NCI-H1694 (cell line): ENCODE results near the gene IFNL3.
"Not testable (repeated sequence)": the region's sequence is repeated elsewhere in the genome, so short reads cannot be mapped to it uniquely, and the experiment has no call there.

ENCODE experiments used
- DNase-seq: peaks from one replicate; lab custom pipeline; 2025; lab: John Stamatoyannopoulos, UW

The IFNL3 gene

DNA sequence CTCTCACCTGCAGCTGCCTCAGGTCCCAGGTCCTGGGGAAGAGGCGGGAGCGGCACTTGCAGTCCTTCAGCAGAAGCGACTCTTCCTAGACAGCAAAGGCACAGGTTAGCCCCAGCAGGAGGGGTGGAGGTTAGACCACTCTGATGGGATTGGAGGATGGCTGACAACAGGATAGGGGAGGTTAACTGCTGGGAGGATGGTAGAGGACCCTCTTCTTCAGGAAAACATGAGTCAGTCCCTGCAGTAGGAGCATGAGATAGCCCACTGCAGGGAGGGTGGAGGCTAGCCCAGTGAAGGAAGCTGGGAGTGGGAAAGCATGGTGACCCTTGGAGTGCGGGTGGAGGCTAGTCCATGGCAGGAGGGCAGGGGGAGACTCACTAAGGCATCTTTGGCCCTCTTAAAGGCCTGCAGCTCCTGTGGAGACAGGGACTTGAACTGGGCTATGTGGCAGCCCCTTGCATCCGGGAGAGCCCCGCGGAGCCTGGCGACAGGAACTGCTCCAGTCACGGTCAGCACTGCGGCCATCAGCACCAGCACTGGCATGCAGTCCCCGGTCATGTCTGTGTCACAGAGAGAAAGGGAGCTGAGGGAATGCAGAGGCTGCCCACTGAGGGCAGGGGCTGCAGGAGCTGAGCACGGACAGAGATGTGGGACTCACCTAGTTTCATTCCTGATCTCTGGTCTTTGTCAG, at the start of gene IFNL3:
IFNL3 (minus strand) TSS at position 597 of the 691 bp plus-strand sequence; CDS start at position 558, 39 bp downstream.
- not testable (repeated sequence) for DNase-seq

DNA sequence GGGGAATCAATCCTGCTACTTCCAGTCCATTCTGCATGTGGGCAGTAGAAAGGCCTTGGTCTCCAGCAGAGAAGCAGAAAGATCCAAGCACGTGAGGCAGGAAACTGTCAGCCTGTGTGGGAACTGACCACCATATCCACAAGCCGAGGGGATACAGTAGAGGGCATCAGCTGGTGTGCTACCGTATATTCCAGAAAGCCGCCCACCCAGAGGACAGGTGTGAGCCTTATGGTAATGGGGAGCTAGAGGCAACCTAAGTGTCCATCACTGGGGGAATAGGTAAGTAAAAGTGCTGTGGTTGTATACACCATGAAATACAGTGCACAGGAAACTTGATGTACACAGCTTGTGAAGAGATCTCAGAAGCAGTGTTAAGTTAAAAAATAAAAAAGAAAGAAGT, 48.6 kb upstream of the IFNL3 start:
- DNase-seq = no peak

DNA sequence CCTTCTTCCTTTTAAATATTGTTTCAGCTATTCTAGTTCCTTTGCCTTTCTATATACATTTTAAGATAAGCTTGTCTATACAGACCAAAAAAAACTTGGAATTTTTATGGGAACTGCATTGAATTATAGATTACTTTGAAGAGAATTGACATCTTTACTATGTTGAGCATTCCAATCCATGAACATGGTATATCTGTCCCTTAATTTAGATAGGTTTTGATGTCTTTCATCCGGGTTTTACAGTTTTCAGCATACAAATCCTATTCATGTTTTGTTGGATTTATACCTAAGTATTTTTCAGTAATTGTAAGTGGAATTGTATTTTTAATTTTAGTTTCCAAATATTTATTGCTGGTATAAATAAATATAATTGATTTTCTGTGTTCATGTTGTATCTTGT, 39.2 kb upstream of the IFNL3 start:
- no peak for DNase-seq

DNA sequence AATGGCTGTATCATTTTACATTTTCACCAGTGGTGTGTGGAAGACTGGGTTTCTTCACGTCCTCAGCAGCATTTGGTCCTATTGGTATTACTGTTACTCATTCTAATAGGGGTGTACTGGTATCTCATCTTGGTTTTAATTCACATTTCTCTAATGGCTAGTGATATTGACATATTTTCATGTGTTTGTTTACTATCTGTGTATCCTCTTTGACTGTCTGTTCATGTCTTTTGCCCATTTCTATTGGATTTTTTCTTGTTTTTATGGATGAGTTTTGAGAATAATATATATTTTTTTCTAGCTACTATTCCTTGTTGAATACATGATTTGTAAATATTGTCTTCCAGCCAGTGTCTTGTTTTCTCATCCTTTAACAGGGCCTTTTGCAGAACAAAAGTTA, 37.2 kb upstream of the IFNL3 start:
- DNase-seq = no peak

DNA sequence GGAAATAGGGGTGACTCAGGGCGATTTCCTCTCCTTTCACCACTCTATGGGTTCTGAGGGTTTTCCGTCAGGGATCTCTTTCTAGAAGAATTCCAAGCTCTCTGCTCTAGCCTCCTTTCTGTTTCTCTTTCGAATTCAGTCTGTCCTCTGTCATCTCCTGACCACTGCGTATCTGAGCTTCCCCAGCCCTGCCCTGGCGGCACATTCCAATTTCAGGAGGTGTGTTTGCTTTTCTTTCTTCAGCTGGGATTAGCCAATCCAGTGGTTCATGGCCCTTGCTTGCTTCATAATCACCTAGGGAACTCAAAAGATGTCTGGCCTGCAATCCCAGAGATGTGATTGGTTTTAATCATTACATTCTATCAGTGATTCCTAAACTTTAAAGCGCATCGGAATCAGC, 32.8 kb upstream of the IFNL3 start:
- DNase-seq = no peak

DNA sequence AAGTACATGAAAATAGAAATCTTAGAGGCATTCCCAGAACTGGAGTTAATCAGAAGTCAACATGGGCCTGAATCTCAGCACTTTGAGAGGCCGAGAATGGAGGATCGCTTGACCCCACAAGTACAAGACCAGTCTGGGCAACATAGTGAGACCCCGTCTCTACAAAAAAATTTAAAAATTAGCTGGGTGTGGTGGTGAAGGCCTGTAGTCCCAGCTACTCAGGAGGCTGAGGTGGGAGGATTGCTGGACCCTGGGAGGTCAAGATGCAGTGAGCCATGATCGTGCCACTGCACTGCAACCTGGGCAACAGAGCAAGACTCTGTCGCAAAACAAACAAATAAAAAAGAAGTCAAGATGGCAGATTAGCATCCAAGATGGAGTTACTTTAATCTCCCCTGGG, 31.9 kb upstream of the IFNL3 start:
- DNase-seq = no peak

DNA sequence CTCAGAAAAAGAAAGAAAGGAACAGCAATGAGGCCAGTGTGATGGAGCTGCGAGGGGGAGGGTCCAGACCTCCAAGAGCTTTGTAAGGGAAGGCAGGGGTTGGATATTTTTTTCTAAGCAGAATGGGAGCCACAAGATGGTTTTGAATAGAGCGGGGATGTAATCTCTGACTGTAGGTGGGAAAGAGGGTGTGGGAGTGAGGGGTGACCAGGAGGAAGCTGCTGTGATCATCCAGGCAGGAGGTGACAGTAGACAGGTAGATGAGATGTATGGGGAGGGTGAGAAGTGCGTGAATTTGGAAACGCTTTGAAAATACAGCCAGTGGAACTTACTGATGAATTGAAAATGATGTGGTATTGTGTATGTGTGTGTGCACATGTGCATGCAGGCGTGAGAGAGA, 30.8 kb upstream of the IFNL3 start:
- no peak for DNase-seq

DNA sequence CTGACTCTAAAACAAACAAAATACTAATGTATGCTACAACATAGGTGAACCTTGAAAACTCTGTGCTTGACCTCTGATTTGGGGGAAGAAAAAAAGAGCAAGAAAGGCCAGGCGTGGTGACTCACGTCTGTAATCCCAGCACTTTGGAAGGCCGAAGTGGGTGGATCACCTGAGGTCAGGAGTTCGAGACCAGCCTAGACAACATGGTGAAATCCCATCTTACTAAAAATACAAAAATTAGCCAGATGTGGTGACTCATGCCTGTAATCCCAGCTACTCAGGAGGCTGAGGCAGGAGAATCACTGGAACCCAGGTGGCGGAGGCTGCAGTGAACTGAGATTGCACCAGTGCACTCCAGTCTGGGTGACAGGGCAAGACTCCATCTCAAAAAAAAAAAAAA, 29.1 kb upstream of the IFNL3 start:
- DNase-seq = not testable (repeated sequence)

DNA sequence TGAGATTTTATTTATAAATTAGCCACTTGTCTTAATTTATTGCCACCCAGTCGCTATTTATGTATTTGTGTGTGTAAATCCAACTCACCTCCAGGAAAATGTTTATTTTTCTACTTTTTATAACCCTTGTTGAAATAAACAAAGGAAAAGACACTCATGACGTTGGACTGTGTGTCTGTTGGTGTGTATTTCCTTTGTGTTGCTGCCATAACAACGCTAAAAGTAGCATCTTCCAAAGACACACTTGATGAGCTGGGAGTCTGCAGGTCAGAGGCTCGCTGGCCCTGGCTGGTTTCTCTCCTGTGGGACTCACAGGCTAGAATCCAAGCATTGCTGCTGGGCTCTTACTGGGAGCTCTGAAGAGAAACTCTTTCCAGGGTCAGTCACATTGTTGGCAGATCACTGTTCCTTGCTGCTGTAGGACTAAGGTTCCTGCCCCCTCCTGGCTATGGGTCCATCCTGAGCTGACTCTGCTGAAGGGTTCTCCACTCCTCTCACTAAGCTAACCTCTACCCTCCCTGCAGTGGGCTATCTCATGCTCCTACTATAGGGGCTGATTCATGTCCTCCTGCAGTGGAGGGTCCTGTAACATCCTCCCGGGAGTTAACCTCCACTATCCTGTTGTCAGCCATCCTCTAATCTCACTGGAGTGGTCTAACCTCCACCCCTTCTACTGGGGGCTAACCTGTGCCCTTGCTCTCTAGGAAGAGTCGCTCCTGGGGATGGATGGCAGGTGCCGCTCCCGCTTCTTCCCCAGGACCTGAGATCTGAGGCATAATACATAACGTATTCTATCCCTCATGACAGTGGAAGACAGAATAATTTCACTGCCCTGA, 25.4 kb upstream of the IFNL3 start:
- DNase-seq = no peak

DNA sequence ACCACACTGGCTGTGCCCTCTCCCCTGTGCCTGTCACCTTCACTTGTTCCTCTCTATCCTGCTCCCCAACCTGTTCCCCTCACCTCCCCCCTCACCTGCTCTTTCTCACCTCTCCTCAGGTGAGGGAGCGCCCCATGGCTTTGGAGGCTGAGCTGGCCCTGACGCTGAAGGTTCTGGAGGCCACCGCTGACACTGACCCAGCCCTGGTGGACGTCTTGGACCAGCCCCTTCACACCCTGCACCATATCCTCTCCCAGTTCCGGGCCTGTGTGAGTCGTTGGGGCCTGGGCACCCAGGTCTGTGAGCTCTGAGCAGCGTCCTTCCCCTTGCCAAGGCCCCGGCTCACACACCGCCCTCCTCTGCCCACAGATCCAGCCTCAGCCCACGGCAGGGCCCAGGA, 24.6 kb upstream of the IFNL3 start:
- not testable (repeated sequence) for DNase-seq

DNA sequence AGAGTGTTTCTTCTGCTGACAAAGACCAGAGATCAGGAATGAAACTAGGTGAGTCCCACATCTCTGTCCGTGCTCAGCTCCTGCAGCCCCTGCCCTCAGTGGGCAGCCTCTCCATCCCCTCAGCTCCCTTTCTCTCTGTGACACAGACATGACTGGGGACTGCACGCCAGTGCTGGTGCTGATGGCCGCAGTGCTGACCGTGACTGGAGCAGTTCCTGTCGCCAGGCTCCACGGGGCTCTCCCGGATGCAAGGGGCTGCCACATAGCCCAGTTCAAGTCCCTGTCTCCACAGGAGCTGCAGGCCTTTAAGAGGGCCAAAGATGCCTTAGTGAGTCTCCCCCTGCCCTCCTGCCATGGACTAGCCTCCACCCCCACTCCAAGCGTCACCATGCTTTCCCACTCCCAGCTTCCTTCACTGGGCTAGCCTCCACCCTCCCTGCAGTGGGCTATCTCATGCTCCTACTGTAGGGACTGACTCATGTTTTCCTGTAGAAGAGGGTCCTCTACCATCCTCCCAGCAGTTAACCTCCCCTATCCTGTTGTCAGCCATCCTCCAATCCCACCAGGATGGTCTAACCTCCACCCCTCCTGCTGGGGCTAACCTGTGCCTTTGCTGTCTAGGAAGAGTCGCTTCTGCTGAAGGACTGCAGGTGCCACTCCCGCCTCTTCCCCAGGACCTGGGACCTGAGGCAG, 23.9 kb upstream of the IFNL3 start:
- not testable (repeated sequence) for DNase-seq

DNA sequence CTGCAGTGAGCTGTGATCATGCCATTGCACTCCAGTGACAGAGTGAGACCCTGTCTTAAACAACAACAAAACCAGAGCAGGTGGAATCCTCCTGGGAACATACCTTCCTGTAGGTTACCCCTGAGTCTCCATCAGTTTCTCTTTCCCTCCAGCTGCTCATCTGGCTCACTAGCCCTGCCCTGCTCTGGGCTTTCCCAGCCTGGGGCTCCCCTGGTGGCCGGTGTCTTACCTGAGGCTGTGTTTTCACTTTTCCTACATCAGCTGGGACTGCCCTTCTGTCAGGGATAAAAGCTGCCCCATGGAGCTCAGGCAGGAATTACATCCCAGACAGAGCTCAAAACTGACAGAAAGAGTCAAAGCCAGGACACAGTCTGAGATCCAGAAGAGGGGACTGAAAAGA, 23.3 kb upstream of the IFNL3 start, which contains the start of gene IFNL2:
IFNL2 (plus strand) TSS at position 312 of the 400 bp plus-strand sequence. CDS start 173 bp downstream, outside the sequence.
- DNase-seq = not testable (repeated sequence)

DNA sequence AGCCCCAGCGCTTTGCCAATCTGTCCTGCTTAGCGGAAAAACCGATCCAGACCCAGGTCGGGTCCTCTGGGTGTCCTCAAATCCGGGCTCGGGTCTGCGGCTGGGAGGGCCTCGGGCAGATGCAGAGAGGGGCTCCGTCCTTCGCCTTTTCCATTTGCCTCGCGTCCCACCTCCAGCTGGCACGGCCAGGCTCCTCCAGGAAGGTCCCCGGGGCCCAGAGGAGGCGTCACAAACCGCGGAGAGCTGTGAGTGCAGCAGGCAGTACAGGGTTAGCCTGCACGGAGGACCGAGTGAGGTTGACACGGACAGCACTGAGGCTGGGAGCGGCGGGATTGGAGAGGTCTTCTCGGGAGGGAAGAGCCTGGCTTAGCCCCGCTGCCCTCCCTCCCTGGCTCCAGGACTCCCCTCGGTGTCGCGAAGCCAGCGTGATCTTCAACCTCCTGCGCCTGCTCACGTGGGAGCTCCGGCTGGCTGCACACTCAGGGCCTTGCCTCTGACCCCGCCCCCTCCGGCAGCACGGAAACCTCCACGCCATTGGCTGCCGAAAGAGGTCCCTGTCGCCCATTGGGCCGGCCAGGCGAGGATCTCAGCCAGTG, 20.6 kb upstream of the IFNL3 start:
- no peak for DNase-seq

DNA sequence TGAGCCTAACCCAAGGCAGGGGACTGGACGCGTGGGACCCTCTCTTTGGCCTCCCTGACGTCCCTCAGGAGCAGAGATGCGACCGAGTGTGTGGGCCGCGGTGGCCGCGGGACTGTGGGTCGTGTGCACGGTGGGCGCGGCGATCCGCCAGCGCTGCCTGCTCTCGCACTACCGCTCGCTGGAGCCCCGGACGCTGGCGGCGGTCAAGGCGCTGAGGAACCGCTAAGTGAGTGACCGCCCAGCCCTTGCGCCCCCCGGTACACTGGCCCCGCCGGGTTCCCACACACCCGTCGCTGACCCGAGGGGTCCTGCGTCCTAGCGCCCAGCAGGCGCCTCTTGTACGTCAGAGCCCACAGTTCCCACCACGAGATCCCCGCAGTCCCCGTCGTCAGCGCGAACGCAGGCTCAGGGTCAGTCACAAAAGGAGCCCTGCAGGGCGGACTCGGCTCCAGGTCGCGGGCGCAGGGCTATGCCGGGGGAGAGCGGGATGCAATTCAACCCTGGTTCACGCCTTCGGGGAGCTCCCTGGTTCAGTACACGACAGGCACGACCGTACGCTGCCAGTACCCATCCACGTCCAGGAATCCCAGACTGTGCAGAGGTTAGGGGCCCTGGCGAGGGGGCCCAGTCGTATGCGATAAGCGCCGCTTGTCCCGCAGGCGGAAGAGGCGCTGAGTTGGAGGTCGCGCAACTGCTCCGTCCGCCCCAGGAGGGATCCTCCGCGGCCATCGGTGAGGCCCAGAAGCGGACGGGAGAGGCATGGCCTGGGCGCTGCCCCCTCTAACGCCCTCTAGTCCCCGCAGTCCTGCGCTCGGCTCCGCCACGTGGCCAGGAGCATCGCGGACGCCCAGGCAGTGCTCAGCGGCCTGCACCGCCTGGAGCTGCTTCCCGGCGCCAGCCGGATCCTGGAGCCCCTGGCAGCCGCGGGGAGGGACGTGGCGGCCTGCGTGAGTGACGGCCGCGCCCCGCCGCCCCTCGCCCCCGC, 19.8 kb upstream of the IFNL3 start:
- DNase-seq = no peak

DNA sequence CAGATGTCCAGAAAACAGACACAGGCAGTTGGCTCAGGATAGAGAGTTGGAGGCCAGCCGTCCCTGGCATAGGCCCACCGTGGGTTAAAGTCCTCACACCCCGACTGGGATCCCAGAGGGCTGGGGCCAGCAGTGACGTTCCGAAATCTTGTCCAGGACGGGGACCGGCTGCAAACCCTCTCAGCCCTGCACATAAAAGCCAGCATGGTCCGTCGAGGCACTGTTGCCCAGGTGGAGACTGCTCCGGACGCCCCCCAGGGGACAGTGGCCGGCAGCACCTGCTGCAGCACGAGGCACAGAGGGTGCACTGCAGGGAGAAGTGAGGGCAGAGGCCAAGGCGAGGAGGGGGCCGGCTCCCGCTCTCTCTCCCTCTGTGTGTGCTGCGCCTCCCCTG, 19.1 kb upstream of the IFNL3 start:
- no peak for DNase-seq

DNA sequence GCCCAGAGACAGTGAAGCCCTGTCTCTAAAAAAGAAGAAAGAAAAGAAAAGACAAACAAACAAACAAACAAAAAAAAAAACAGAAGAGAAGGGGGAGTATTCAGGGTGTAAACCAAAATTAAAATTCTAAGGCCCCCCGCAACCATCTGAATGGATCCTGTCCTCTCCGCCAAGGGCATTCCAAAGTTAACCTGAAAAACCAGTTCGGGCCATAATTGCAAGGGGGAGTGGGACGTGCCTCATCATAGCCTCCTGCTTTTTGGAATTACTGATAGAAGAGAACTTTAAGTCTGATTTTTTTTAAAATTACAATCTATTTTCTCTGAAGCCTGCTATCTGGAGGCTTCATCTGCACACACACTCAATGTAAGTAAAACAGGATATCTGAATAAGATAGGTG, 17.7 kb upstream of the IFNL3 start:
- DNase-seq = no peak

DNA sequence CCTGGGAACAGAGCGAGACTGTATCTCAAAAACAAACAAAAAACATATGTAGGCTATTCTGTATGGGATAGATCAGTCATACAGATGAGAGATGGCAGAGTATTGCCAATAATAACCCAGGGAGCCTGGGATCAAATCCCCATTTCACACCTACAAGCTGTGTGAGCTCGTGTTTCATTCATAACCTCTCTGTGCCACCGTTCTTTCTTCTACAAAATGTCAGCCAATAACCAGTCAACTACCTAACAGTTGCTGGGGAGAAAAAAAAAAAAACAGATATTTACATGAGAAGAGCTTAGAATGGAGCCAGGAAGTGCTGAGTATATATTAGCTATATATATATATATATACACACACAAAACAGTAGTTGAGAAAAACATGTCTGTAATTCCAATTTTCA, 16.9 kb upstream of the IFNL3 start:
- no peak for DNase-seq

DNA sequence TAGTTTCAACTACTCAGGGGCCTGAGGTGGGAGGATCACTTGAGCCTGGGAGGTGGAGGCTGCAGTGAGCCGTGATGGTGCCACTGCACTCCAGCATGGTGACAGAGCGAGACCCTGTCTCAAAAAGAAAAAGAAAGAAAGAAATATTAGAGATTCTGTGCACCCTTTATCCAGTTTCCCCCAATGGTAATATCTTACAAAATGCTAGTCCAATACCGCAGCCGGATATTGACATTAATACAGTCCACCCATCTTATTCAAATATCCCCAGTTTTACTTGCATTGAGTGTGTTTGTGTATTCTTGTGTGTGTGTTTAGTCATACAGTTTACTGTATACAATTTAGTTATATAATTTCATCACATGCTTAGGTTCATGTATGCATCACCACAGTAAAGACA, 12.4 kb upstream of the IFNL3 start:
- no peak for DNase-seq

DNA sequence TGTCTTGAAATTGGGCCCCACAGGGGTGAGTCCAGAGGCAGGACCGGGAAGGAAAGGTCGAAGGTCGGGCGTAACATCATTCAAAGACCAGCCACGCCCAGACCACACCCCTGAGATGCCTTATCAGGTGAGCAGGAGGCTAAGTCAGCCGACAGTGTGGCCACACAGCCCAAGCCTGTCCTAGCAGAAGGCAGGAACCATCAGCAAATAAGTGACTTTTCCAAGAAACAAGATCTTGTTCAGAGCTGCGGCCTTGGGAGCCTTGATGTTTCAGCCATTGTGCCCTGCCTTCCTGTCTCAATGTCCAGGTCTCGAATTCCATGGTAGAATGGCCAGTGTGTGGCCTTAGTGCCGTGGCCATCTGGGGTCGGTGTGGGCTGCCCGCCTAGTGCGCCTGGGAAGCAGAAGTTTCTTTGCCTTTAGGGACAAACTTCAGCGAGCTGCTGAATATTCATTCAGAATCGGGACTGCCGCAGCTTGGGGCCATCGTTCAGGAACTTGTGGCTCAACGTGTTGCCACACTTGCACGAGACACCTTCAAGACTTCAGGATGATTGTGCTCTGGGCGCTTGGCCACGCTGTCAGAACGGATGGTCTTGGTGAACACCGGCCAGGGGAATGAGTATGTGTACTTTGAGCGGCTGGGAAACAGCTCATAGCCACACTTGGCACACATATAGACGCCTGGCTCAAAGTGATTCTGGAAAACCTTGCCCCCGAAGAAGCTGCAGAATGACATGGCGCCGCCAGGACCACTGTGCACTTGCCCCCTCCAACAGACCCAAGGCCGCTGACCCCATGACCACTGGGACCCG, 9.9 kb upstream of the IFNL3 start:
- no peak for DNase-seq
